ENCODE results near the gene NRN1L.
A peak's percentile ranks its signal among the peaks of the same experiment; 100 is the strongest.

The NRN1L gene

DNA sequence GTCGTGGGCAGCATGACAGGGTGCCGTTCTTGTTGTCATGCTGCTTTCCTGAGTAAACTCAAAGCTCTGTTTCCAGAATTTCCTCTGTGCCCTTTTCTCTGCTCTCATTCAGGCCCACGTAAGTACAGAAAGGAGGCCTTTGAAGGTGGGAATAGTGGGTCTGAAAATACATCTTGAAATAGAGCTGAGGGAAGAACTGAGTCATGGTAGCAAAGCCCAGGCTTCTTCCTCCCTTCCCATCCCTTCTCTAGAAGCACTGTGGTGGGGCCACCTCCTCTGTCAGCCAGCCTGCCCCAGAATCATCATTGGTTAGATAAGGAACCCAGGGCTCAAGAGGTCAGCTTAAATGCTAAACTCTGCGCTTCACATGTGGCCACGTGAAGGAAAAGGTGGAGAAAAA, 37.5 kb downstream of the NRN1L start:
- DNase-seq, result no peak

DNA sequence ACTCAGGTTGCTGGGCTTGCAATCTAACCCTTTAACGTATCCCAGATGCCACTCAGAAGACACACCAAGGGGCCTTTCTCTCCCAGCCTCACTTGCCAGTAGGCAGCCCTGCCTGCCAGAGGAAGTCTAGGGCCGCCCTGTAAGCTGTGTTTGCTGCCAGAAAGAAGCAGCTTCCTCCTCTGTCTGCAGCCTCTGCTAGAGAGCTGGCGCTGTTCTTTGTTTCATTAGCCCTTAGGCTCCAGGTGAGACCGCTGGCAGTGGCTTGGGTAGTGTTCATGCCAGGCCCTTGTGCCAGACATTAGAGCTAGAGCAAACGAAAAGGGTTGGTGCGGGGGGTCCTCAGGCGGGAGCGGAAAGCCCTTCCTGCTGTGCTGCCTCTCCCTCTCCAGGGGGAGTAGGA, 38.1 kb downstream of the NRN1L start:
- no peak for DNase-seq

DNA sequence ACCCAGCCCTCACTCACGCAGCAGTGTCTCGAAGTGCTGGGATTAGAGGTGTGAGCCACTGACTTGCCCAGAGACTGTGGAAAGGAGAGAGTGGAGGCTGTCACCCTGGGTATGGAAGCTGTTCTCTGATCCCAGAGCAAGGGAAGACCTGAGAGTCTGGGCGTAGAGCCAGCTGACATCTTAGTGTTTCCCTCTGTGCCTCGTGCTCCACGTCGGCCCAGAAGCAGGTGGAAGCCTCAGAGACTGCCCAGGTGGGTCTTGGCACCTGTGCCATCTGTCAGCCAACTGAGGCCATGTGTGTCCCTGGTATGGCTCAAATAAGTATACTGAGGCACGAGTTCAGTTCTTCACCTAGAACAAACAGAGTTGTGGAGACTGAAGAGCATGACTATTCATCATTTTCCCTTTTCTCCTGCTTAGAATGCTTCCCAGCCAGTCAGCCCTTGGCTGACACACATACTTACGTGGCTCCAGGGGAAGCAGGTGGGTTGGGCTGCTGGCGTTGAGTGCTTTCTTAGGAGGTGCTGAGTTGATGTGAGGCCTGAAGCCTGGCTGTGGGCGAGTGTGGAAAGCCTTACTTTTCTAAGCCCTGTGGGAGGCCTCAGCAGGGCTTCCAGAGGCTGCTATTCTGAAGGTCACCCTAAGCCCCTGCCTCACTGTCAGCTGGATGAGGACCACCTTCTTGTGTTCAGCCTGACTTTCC, 38.9 kb downstream of the NRN1L start:
- DNase-seq, result no peak

DNA sequence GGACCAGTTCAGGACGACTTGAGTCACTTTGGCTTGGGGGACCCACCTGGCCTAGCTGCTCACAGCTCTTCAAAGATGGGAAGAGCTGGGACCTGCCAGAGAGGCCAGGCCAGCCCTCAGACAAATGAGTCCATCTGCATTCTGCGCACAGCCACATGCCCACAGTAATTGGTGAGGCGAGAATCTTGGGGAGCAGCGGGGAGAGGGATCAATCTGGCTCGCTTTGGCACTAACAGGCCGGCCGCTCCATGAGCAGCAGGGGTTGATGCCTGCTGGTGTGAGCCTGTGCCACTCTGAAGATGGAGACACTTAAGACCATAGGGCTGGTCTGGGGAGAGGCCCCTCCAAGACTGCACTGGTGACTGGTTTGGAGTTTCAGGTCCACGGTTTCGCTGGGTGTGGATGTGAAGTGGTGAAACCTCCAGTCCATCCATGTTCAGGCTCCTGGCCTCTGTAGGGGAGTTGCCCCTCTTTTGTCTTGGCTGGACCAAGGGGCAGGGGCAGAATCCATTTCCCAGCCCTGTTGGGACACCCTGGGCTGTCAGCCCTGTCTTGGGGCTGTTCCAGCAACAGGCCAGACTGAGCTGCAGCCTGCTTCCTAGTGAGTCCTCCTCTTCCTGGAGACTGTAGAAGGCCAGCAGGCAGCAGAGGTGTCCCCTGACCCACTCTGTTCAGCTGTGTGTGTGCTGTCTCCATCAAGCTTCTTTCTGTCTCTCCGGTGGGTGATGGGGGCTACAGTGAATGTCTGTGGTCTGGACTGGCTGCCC, 39.6 kb downstream of the NRN1L start:
- no peak for DNase-seq

DNA sequence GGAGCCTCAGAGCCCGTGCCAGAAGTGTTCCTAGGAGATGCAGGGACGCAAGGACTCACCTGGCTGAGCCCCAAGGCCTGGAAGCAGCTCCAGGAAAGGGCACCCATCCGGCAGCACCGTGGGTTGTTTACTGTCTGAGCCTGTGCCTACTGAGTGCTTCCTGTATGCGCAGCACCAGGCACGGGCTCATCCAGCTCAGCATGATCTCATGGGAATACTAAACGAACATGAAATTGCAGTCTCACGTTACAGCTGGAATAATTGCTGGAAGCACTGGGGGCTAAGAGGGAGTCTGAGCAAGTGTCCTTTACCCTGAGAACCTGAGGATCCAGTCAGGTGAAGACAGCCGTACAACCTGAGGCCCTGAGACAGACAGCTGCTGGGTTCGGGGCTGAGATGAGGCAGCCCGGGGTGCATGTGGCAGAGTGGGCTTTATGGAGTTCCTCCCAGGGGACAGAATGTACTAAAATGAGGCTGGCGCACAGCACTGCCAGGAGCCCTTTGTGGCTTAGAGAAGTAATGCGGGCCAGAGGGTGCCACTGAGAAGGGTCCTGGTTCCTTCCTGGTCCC, 41.6 kb downstream of the NRN1L start:
- no peak for DNase-seq

DNA sequence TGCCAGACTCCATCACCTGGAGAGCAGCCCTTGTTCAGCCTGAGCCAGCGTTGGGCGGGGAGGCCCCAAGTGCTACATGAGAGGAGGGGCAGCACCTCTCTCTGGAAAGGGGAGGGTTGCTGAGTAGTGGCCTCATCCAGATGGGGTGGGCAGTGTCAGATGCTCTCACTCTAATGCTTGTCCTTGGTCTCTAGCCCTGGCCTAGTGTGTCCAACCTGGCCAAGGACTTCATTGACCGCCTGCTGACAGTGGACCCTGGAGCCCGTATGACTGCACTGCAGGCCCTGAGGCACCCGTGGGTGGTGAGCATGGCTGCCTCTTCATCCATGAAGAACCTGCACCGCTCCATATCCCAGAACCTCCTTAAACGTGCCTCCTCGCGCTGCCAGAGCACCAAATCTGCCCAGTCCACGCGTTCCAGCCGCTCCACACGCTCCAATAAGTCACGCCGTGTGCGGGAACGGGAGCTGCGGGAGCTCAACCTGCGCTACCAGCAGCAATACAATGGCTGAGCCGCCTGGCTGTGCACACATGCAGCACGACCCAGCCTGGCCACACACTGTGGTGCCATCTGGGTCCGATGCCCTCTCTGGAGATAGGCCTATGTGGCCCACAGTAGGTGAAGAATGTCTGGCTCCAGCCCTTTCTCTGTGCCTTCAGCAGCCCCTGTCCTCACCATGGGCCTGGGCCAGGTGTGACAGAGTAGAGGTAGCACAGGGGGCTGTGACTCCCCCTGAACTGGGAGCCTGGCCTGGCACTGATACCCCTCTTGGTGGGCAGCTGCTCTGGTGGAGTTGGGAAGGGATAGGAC, 42.7 kb downstream of the NRN1L start:
- DNase-seq, result no peak

DNA sequence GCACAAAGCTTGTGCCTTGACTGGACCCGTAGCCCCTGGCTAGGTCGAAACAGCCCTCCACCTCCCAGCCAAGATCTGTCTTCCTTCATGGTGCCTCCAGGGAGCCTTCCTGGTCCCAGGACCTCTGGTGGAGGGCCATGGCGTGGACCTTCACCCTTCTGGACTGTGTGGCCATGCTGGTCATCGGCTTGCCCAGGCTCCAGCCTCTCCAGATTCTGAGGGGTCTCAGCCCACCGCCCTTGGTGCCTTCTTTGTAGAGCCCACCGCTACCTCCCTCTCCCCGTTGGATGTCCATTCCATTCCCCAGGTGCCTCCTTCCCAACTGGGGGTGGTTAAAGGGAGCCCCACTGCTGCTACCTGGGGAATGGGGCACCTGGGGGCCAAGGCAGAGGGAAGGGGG, 43.5 kb downstream of the NRN1L start:
- no peak for DNase-seq

DNA sequence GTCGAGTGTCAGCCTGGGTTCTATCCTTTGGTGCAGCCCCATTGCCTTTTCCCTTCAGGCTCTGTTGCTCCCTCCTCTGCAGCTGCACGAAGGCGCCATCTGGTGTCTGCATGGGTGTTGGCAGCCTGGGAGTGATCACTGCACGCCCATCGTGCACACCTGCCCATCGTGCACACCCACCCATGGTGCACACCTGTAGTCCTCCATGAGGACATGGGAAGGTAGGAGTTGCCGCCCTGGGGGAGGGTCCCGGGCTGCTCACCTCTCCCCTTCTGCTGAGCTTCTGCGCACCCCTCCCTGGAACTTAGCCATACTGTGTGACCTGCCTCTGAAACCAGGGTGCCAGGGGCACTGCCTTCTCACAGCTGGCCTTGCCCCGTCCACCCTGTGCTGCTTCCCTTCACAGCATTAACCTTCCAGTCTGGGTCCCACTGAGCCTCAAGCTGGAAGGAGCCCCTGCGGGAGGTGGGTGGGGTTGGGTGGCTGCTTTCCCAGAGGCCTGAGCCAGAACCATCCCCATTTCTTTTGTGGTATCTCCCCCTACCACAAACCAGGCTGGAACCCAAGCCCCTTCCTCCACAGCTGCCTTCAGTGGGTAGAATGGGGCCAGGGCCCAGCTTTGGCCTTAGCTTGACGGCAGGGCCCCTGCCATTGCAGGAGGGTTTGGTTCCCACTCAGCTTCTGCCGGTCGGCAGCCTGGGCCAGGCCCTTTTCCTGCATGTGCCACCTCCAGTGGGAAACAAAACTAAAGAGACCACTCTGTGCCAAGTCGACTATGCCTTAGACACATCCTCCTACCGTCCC, 44.1 kb downstream of the NRN1L start:
- DNase-seq, result peak; percentile 91

DNA sequence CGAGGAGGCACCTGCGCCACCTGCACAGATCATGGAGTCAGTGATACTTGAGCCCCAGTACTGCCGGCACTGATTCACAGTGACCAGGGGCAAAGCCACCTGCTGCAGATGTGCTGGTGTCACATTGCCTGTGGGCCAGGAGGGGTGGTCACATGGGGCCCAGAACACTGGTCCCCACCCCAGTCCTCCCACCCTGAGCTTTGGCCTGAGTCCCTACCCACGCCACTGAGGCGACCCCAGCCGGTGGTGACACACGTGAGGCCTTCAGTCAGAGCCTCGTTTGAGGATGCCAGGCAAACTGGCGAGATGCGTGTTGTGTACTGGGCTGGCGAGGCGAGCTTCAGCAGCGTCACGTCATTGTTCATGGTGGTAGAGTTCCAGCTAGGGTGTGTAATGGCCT, 45.5 kb downstream of the NRN1L start:
- no peak for DNase-seq

DNA sequence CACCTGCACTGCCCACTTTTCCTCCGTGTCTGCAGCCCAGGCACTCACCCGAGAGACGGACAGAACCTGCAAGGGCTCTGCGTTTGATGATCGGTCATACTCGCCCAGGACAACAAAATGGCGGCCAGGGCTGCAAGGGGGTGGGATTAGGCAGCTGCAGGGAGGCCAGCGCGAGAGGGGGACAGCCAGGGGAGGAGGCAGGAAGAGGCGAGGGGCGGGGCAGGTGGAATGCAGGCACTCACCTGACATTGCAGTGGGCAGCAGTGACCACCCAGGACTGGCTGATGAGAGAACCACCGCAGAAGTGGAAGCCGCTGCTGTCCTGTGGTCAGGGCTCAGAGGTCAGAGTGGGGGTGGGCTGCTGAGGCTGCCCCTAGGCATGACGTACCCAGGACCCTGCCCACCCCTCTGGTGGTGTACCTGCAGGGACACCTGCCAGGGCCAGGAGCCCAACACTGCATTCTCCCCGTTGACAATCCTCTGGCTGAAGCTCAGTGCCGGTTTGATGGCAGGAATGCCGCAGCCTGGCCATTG, 46.1 kb downstream of the NRN1L start:
- no peak for DNase-seq

DNA sequence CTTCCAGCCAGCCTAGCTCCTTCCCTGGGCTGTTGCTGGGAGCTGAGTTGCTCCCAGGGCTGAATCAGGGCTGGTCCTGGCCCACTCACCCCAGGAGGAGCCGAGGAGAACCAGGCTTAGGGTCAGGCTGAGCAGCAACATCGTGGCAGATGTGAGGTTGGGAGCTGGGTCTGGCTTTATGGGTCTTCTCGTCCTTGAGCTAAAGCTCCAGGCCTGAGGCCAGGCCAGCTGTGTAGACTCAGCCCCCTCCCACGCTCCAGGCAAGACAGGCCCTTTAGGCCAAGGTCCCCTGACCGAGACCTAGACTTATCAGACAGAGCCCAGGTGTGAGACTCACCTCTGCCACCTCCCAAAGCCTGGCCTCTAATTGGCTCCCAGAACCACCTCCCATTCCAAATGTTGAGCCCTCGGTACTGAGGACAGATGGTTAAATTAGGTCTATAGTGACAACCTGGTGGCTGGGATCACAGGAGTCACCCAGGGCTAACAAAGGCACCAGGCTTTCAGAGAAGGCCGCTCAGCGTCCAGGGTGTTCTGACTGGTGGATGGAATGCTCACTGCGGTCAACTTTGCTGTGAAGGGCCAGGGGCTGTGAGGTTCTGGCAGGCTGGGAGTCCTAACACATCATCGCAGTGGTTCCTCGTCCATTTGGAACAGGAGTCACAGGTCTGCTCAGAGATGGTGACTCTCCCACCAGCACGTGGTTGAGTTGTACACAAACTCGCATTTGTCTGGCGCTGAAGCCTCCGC, 47.2 kb downstream of the NRN1L start, which contains the start of gene CTRL:
TSS of gene CTRL (minus strand) at position 151 of the 750 bp plus-strand sequence. CDS start at position 141, 10 bp downstream.
- no peak for DNase-seq

DNA sequence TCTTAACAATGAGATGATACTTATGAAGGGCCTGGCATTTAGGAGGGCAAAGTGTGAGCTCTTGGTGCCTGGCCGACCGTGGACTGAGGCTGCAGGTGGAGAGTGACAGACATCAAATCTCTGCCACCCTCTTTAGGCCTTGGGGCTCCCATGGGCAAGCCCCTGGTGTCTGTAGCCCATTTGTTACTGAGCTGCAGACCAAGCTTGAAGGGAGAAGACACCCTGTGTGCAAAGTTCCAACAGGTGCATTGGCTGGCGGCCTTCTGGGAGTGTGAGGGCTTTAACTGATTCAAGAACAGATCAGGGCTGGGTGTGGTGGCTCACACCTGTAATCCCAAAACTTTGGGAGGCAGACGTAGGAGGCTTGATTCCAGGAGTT, 47.8 kb downstream of the NRN1L start:
- no peak for DNase-seq

DNA sequence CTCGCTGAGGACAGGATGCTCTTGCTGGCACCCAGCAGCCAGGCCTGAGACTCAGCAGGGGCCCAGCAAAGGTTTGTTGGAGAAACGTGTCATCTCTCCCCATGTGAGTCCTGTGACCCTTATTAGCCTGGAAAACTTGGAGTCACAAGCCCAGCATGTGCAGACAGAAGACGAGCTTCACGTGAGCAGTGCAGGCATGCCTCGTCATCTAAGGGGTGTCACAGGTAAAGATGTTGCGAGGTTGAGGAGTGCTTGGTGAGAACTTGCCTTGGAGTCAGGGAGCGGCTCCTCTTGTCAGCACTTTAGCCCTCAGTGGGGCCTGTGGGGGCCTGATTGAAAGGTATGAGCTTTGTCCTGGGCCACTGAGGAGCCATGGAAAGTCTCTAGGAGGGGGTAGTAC, 49.1 kb downstream of the NRN1L start:
- no peak for DNase-seq

DNA sequence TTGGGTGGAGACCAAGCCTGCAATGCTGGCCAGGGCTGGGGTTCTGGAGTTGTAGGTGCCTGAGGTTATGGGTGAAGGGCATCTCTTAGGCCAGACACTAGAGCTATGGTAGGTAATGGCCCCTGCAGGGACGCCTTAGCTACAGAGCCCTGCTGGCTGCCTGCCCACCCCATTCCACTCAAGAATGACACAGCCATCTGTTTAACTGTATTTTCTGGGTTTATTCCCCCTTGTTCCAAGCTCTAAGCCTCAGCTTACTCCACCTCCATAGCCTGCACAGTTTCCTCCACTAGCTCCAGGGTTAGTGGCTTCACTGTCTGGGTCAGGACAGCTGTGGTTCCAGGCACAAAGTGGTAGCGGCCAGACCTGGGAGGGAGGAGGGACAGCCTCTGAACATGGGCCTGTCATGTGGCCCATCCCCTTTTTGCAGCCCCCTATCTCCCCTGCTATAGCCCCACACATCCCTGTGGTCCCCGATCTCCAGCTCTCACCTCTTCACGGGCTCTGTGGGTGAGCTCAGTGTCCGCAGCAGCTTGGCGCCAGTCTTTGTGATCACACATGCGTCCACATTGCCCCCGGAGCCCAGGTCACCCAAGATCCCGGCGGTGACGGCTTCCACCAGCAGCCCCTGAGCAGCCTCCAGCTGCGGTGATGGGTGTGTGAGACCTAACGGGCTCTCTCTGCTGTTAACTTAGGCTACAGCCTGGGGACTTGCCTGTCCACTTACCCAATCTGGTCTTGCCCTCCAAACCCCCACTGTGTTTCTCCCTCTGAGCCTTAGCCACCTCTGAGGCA, 49.8 kb downstream of the NRN1L start:
- DNase-seq, result no peak

DNA sequence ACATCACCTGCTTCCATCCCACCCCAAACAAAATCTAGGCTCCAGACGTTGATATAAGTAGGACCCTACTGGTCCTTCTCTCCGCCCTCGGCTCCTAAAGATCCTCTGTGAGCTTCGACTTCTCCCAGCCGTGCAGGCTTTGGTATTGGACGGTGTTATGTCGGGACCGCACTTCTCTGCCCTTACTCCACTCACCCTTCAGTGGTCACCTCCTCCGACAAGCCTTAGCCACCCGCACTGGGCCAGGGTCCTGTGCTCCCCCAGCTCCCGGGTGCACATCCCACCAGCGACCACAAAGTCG, 50.4 kb downstream of the NRN1L start:
- DNase-seq, result no peak

DNA sequence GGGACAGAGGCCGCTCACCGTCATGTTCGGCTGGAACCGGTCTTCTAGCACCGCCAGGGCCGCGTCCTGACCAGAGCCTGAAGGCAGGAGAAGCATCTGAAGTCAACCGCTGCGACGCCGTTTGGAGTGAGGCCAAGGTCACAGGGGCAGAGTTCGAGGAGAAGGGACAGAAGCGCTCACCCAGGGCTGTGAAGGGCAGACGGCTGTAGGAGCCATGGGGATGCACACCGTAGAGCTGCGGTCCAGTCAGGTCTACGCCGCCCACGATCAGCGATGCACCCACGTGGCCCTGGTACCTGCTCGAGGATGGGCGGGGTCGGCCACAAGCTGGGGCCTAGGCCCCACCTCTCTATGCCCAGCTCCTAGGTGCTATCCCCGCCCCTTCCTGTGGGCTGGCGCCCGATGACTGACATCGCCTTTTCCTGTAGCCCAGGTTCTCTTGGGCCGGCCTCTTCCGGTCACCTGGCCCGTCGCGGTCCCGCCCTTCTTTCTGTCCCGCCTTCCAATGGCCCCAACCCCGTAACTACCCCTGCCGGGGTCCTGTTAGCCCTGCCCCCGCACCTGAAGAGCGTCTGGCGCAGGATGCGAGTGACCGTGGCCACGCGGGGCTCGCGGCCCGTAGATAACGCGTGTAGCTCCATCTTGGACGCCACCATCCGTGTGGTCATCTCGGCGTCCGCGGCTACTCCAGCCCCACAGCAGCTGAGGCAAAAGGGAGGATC, 50.9 kb downstream of the NRN1L start:
- peak; percentile 98 for DNase-seq
